ENCODE data around the gene SLC39A11. TPM values are rescaled to one million over a fixed set of nuclear protein-coding genes. Genes with fewer than 3 reads are reported as not detected.

The SLC39A11 gene
- total RNA-seq, 1 experiment from 2014 or later = 20.9 TPM

GRCh38 chr17:72684405-72685020, 408.0 kb downstream of the SLC39A11 start:
- no peak for DNase-seq (ENCODE audit: low spot score)

GRCh38 chr17:72683506-72684404, 408.7 kb downstream of the SLC39A11 start:
- DNase-seq (ENCODE audit: low spot score) = peak; percentile 91

GRCh38 chr17:72682605-72683004, 409.9 kb downstream of the SLC39A11 start:
- no peak for DNase-seq (ENCODE audit: low spot score)

GRCh38 chr17:72681844-72682243, 410.6 kb downstream of the SLC39A11 start:
- DNase-seq (ENCODE audit: low spot score) = no peak

- peak; percentile 30 for DNase-seq (ENCODE audit: low spot score)
Measured at GRCh38 chr17:72677714-72678390, 414.6 kb downstream of the SLC39A11 start.

GRCh38 chr17:72677108-72677507, 415.4 kb downstream of the SLC39A11 start:
- no peak for DNase-seq (ENCODE audit: low spot score)

GRCh38 chr17:72672729-72673128, 419.8 kb downstream of the SLC39A11 start:
- no peak for DNase-seq (ENCODE audit: low spot score)

- DNase-seq (ENCODE audit: low spot score) = no peak
Measured at GRCh38 chr17:72671016-72671415, 421.5 kb downstream of the SLC39A11 start.

GRCh38 chr17:72667096-72668063, 425.1 kb downstream of the SLC39A11 start:
- DNase-seq (ENCODE audit: low spot score) = no peak

- DNase-seq (ENCODE audit: low spot score) = no peak
Measured at GRCh38 chr17:72665852-72666851, 426.3 kb downstream of the SLC39A11 start.

- no peak for DNase-seq (ENCODE audit: low spot score)
Measured at GRCh38 chr17:72662827-72663190, 429.7 kb downstream of the SLC39A11 start.

GRCh38 chr17:72661945-72662826, 430.3 kb downstream of the SLC39A11 start:
- no peak for DNase-seq (ENCODE audit: low spot score)

- DNase-seq (ENCODE audit: low spot score) = peak; percentile 17
Measured at GRCh38 chr17:72661116-72661944, 431.2 kb downstream of the SLC39A11 start.

GRCh38 chr17:72660274-72661115, 432.0 kb downstream of the SLC39A11 start:
- DNase-seq (ENCODE audit: low spot score) = no peak

- no peak for DNase-seq (ENCODE audit: low spot score)
Measured at GRCh38 chr17:72659811-72660210, 432.7 kb downstream of the SLC39A11 start.

- no peak for DNase-seq (ENCODE audit: low spot score)
Measured at GRCh38 chr17:72658675-72659074, 433.8 kb downstream of the SLC39A11 start.
